PFSK-1 (cell line): Measurements from ENCODE around the gene PEX11A.

Experiments
- FOXP2 ChIP-seq: optimal IDR thresholded peaks from 2 replicates; pipeline ENCODE3; 2011; ENCODE audit warnings: borderline replicate concordance, control low read depth, inconsistent platforms; ENCODE audit not compliant: insufficient read depth; ENCODE audit errors: extremely low read length, extremely low read depth
- POLR2AphosphoS5 ChIP-seq: IDR thresholded peaks from 2 replicates; pipeline ENCODE4 v1.6.1; 2012; ENCODE audit warnings: low read depth, mild to moderate bottlenecking, control low read depth, low read length, moderate library complexity
- REST ChIP-seq, 2 experiments: IDR thresholded peaks; 2 replicates each; pipeline versions ENCODE4 v1.6.1 to v1.8.0; 2011 to 2012; ENCODE audit warnings: low read depth in 2 of 2, low read length in 2 of 2, control low read depth in 1 of 2, inconsistent platforms in 1 of 2, mild to moderate bottlenecking in 1 of 2, moderate library complexity in 1 of 2; ENCODE audit not compliant: insufficient read depth in 1 of 2
- SIN3A ChIP-seq: IDR thresholded peaks from 2 replicates; pipeline ENCODE4 v1.6.1; 2012; ENCODE audit warnings: mild to moderate bottlenecking, low read length, moderate library complexity, borderline replicate concordance; ENCODE audit not compliant: insufficient read depth
- TAF1 ChIP-seq: IDR thresholded peaks from 2 replicates; pipeline ENCODE4 v1.6.1; 2012; ENCODE audit warnings: low read length, control low read depth, borderline replicate concordance; ENCODE audit not compliant: insufficient read depth

GRCh38 chr15:89731275-89731674, 40.7 kb upstream of the PEX11A start:
- no peak for TF ChIP-seq TAF1
- TF ChIP-seq REST (IDR thresholded peaks at IDR 0.05; ENCODE audit: insufficient read depth in 1 of 2, low read depth in 2 of 2, low read length in 2 of 2), result no peak
- TF ChIP-seq POLR2AphosphoS5, result no peak
- no peak for TF ChIP-seq SIN3A
- no peak for TF ChIP-seq FOXP2
